Stimulated activated CD4-positive, alpha-beta T cell treated with anti-CD3 and anti-CD28 coated beads, Interleukin-4, amount 100 ng/mL, for 48 hours (primary cell): ENCODE measurements around the gene SCAMP5.

Experiments used
- DNase-seq, 2 donors: peaks; one replicate each; pipeline ENCODE4 v3.0.0-alpha.2; 2020; ENCODE audit warnings: low read depth in 2 of 2

Gene SCAMP5

GRCh38 chr15:74995182-74995778, at the start of gene SCAMP5:
TSS of gene SCAMP5 (plus strand) at chr15:74995563. CDS start at chr15:75011840, 16,277 bp downstream.
- DNase-seq, result peak; percentile 89 to 94

DNA sequence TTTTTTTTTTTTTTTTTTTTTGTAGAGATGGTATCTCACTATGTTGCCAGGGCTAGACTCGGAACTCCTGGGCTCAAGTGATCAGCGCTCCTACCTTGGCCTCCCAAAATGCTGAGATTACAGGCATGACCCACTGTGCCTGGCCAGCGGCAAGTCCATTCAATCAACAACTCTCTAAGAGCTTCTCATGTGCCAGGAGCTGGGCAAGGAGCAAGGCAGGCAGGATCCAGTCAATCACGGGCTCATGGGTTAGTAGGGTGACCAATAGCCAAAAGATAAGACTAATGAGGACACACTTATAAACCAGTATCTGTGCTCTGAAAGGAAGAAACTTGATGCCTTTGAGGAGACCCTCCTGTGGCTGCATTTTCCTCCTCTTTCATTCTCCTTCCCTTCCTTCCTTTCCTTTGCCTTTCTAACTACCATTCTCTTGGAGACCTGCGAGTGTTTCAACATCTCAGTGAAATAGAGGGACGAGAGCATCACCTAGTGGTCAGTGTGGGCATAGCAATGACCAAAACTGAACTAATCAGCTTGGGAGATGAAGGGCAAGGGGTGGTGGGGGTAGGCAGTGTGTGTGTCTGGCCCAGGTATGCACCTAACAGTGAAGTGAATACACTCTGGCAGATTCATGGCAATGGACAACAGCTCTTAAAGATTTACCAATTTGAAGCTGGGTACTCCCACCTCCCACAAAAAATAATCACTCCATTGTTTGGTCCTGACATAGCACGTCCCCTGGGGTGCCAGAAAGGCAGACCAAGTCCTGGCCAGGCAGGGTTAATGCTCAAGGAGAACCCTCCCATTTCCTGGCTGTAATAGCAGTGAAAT, 45.1 kb upstream of the SCAMP5 start:
- DNase-seq, result peak; percentile 66 to 78

GRCh38 chr15:74951006-74951405, 44.4 kb upstream of the SCAMP5 start:
- DNase-seq, result no peak

DNA sequence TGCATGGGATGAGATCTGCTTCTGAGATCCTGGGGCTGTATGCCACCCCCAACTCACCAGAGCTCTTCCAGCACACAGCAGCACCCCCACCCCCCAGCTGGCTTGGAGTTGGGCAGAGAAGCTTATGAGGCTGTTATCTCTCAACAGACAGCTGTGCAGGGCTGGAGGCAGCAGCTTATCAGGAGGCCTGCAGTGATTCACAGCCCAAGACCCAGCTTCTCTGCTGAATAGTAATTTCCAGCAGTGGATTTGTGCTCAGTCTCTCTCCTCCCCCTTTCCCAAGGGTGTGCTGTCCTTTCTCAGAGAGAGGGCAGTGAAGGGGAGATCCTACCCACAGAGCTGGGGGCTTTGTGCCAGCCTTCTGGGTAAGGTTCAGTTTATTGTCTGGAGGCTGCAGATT, 40.8 kb upstream of the SCAMP5 start:
- no peak for DNase-seq

- no peak for DNase-seq
Measured at GRCh38 chr15:74955017-74955416, 40.3 kb upstream of the SCAMP5 start.

DNA sequence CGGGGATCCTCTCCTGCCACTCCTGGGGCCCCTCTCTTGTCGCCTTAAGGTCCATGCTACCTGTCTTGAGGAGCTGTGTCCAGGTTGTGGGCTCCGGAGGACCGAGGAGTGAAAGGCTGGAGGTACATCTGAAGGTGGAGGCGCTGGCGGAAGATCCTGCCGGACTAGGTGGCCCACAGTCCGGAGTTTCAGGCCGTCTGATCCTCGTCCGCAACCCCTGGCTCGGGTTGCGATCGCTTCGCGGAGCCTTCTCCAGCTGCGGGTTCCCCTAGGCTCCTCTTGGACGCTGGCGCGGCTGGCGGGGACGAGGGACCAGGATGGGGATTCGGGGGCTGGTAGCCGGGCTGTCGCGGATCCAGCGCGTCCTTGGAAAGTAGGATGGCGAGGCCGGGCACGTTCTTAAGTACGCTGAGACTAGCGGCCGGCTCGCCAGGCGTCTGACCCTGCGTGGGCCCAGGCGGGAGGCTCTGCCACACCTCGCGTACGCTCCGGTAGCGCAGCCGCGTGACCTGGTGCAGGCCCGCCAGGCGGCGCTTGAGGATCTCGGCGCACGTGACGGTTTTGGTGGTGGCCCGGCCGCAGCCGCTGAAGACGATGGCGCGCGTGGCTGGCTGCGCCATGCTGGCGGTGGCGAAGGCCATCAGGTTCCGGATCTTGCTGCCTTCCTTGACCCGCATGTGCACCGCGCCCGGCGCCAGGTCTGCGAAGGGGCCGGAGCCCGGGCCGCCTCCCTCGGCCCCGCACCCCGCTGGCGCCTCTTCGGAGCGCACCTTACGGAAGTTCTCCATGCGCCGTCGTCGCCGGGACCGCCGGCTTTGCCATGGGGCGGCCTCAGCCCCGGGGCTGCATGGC, 39.3 kb upstream of the SCAMP5 start:
- peak; percentile 63 to 65 for DNase-seq

- DNase-seq, result peak; percentile 68 to 75
Measured at GRCh38 chr15:74956648-74957475, 38.5 kb upstream of the SCAMP5 start, which contains the start of gene RPP25. TSS of gene RPP25 (minus strand) at chr15:74956772. CDS start at chr15:74956583, 189 bp downstream.

DNA sequence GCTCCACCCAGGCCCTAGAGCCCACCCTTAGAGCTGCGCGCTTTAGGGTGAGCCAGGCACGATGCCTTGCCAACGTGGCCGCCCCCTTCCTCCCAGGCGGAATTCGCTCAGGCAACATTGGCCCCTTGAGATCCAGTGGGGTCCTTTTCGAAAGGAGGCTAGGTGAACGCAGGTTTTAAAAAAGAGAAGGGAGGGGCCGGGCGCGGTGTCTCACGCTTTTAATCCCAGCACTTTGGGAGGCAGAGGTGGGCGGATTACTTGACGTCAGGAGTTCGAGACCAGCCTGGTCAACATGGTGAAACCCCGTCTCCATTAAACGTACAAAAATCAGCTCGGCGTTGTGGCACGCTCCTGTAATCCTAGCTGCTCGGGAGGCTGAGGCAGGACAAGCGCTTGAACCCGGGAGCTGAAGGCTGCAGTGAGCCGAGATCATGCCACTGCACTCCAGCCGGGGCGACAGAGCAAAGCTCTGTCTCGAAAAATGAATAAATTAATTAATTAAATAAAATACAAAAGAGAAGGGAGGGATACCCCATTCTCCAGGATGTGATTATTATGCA, 37.8 kb upstream of the SCAMP5 start:
- DNase-seq, result no peak

GRCh38 chr15:74958320-74958907, 36.9 kb upstream of the SCAMP5 start:
- DNase-seq, result no peak

- DNase-seq, result no peak
Measured at GRCh38 chr15:74958908-74959585, 36.3 kb upstream of the SCAMP5 start.

DNA sequence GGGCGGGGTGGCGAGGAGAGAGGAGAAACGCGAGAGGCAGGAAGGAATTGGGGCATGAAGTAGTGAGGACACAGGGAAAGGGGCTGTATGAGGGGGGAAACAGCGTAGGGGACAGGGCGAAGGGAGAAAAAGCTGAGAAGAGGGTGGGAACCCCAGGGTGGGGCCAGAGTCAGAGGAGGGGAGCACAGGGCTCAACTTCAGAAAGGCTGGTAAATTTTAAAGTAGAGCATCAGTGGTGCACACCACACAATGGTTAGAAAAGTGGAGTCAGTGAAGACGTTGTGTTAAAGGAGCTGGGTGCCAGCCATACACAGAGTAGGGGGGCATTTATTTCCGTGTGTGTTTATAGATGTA, 35.8 kb upstream of the SCAMP5 start:
- no peak for DNase-seq

DNA sequence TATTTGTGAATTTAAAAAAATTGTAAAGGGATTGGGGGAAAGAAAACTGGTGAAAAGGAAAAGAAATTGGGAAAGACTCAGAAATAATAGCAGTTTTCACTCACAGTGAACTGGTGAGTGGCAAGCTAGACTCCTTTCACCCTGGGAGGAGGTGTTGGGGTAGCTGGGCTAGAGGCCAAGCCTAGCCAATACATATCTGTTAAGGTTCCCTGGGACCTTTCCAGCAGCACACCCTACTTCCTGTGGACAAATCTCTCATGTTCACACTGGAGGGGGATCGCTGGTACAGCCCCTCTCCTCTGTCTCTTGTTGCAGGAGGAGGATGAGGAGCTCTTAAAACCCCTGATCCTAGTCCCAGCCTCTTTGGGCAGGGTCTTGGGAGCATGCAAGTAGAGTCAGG, 35.1 kb upstream of the SCAMP5 start:
- DNase-seq, result no peak

DNA sequence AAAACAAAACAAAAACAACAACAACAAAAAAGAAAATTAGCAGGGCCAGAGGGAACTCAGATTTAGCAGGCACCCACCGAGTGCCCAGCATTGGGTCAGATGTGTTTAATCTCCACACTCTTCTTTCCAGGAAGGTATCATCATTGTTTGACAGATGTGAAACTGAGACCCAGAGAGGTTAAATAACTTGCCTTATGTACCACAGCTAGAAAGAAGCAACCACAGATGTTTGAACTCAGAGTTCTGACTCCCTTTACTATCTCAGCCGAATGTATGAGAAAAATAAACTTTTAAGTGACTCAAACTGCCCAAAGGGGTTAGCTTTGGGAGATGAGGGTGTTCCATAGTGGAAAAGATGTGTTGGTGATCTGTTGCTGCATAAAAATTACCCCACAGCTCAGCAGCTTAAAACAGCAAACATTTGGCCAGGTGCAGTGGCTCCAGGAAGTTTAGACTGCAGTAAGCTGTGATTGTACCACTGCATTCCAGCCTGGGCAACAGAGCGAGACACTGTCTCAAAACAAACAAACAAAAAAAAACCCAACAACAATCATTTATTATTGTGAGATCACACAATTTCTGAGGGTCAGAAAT, 34.3 kb upstream of the SCAMP5 start:
- no peak for DNase-seq

DNA sequence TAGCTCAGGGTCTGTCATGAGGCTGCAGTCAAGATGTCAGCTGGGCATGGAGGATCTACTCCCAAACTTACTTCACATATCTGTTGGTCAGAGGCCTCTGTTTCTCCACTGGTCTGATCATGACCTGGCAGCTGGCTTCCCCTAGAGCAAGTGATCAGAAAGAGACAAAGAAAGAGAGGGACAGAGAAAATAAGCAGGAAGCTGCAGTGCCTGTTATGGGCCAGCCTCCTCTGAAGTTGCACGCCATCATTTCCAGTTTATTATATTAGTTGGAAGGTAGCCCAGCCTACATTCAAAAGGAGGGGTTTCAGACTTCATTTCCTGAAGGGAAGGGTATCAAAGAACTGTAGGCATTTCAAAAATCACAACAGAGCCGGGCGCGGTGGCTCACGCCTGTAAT, 33.7 kb upstream of the SCAMP5 start:
- no peak for DNase-seq

DNA sequence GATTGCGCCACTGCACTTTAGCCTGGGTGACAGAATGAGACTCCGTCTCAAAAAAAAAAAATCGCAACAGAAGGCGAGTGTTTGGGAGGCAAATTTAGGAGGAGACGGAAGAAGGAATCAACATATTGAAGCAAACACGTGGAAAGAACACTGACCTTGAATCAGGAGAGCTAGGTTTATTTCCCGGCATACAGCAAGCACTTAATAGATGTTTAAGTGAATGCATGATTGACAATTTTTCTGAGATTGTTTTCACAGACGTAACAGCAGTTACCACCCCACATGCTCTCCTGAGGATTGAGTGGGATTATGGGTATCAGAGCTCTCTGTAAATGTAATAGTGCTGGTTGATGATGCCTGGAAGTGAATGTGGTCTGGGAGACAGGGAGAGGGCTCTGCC, 33.1 kb upstream of the SCAMP5 start:
- no peak for DNase-seq

- DNase-seq, result no peak
Measured at GRCh38 chr15:74962671-74963070, 32.7 kb upstream of the SCAMP5 start.

DNA sequence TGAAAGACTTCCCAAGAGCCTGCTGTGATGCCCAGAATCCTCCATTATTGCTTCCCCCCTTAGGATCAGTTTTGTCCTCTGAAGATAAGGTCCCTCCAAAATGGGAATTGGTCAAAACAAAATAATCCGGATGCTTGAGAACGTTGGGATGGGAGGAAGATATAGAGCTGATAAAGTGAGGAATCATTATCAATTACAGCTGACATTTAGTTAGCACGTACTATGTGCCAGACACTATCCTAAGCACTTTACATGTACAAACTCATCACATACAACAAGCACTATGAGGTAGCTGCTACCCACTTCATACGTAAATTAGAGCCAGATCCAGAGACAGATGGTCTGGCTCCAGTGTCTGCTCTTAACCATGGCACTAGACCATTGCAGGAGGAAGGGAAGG, 32.1 kb upstream of the SCAMP5 start:
- DNase-seq, result no peak

DNA sequence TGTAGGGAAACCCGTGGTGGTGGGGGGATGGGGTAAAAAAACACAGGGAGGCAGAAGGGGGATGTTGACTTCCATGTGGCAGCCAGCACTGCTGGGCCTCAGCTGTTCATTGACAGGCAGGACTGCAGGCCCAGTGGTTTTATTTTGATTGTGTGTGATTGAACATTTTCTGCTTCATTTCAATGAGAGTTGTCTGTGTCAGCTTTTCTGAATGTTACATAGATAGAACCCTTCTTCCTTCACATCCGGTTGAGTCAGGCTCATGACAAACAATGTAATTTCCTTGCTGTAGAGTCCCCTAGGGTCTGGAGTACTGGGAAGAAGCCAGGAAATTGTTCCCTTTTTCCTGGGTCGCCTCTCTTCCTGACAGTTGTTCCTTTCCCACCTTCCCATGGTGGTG, 30.6 kb upstream of the SCAMP5 start:
- no peak for DNase-seq

DNA sequence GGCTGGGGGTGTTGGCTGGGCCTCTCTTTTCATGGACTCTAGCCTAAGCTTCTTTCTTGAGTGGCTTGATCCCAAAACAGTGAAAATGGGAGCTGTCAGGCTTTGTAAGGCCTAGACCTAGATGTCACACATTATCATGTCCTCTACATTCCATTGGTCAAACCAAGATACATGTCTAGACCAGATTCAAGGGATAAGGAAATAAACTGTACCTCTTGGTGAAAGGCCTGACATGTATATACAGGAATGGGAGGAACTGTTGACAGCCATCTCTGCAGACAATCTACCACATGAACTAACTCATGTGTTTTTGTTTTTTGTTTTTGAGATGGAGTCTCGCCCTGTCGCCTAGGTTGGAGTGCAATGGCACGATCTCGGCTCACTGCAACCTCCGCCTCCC, 27.7 kb upstream of the SCAMP5 start:
- no peak for DNase-seq

DNA sequence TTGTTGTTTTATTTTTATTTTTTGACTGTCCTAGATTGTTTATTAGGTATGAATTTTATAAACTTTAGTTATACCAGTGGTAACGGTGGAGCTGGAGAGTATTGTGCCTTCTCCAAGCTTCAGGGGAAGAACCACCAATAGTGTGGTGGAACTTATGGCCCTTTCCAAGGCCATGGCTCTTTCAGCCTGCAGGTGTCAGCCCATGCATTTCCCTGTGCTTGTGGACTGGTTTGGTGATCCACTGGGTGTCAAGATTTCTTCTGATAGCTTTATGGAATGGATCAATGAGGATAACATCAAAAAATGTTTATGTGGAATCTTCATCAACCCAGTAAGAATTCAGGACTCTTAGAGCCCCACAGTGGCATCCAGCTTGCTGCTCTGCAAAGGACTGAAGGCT, 19.2 kb upstream of the SCAMP5 start:
- DNase-seq, result no peak
